Choroid plexus epithelial cell (primary cell): ENCODE results near the gene ZBTB17.
A peak's percentile ranks its signal among the peaks of the same experiment; 100 is the strongest.

ENCODE experiments used
- DNase-seq: peaks from one replicate; pipeline ENCODE4 v3.0.0-alpha.2; 2010; ENCODE audit warnings: low read depth
- H3K4me3 ChIP-seq: 2 replicates; pipeline ENCODE4 v1.5.1; 2011; ENCODE audit warnings: low read depth, mild to moderate bottlenecking, control low read depth, low read length, moderate library complexity
- TF ChIP-seq, protein P1 (sequence below): conservative IDR thresholded peaks from 2 replicates; pipeline ENCODE4 v1.5.1; 2011; ENCODE audit warnings: low read depth, mild to moderate bottlenecking, control low read depth, inconsistent platforms, low read length, moderate library complexity

The ZBTB17 gene

DNA sequence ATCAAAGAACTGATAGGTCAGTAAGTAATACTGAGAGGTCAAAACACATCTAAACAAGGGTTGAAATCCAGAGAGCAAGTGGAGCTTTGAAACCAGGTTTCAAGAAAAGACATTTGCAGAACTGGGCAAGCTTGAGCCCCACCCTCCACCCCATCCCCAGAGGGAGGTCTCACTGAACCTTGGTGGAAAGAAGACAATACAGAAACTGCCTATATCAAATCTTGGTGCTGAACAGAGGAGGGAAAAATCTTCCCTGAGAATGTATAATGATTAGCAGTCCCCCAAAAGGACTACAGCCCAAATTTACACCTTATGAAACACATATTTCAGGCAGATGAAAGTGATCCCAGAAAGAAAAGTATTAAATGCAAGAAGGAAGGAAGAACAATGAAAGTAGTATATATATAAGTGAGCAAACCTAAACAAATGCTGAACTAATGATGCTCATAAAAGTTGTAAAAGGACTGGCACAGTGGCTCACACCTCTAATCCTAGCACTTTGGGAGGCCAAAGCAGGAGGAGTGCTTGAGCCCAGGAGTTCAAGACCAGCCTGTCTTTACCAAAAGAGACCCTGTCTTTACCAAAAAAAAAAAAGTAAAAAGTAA, 12.4 kb downstream of the ZBTB17 start:
- DNase-seq: no peak
- TF ChIP-seq, protein P1, sequence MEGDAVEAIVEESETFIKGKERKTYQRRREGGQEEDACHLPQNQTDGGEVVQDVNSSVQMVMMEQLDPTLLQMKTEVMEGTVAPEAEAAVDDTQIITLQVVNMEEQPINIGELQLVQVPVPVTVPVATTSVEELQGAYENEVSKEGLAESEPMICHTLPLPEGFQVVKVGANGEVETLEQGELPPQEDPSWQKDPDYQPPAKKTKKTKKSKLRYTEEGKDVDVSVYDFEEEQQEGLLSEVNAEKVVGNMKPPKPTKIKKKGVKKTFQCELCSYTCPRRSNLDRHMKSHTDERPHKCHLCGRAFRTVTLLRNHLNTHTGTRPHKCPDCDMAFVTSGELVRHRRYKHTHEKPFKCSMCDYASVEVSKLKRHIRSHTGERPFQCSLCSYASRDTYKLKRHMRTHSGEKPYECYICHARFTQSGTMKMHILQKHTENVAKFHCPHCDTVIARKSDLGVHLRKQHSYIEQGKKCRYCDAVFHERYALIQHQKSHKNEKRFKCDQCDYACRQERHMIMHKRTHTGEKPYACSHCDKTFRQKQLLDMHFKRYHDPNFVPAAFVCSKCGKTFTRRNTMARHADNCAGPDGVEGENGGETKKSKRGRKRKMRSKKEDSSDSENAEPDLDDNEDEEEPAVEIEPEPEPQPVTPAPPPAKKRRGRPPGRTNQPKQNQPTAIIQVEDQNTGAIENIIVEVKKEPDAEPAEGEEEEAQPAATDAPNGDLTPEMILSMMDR: no peak
- H3K4me3 ChIP-seq: no peak overlapping the region

DNA sequence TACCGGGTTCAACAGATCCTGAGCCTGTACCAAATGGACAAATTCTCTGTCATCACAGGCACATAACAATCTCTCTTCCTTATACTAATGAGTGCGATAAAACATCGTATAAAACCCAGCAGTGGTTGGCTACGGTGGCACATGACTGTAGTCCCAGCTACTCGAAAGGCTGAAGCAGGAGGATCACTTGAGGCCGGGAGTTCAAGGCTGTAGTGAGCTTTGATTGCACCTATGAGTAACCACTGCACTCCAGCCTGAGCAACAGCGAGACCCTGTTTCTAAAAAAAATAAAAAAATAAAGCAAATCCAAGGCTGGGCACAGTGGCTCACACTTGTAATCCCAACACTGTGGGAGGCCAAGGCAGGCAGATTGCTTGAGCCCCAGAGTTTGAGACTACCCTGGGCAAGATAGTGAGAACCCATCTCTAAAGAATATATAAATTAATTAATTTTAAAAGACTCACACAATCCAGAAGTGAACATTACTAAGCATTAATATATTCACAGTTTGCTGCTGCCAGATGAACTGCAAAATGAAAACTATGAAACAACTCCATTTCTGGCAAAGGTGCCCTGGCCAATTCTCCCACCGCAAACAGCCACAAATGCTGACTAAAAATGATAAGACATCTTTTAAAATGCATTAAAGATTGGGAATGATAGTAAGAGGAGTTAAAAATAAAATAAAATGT, 13.1 kb downstream of the ZBTB17 start:
- H3K4me3 ChIP-seq: no peak overlapping the region
- TF ChIP-seq, protein P1: no peak
- DNase-seq: no peak

DNA sequence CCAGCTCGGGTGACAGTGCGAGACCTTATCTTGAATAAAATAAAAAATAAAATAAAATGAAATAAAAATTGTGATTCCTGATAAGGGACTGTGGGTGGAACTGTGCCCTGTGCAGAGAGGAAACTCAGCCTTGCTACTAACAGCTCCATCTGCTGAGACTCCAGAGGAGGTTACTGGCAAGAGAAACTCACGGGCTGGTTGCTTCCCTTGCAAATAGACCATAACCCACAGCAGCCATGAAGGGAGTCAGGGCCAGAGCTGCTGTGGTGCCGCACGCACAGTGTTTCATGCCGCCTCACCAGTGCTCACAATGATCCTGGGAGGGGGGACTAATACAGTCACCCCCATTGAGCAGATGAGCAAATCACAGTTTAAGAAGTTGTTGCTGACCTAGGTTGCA, 13.7 kb downstream of the ZBTB17 start:
- TF ChIP-seq, protein P1: peak; percentile 16
- DNase-seq: no peak
- no peak overlapping the region for H3K4me3 ChIP-seq

DNA sequence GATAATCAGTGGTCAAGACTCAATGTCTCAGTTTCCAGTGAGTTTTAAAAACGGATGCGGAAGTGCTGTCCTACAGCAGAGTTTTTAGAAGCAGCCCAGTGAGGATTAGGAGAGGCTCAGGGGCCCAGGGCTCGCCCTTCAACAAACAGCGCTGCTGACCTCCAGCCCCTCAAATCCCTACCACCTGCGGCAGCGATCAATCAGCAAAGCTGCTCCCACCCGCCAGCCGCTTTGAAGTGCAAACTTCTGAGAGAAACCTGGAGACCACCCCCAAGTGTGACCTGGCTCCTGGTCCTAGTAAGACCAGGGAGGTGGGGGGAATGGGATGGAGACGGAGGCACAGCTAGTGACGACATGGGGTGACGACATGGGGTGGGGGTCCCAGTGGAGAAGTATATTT, 14.4 kb downstream of the ZBTB17 start:
- DNase-seq: no peak
- H3K4me3 ChIP-seq: no peak overlapping the region
- TF ChIP-seq, protein P1: no peak

DNA sequence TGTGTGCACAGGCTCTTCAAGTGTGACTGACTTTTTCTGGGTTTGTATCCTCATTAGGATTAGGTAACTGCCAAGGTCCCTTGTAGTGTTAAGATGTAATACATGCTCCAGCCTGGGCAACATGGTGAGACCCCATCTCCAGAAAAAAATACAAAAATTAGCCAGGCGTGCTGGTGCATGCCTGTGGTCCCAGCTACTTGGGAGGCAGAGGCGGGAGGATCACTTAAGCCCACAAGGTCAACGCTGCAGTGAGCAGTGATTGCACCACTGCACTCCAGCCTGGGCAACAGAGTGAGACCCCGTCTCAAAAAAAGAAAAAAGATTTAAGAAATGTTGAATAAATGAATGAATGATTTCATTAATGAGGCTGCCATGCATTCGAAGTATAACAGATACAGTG, 15.1 kb downstream of the ZBTB17 start:
- TF ChIP-seq, protein P1: no peak
- no peak for DNase-seq
- H3K4me3 ChIP-seq: no peak overlapping the region

DNA sequence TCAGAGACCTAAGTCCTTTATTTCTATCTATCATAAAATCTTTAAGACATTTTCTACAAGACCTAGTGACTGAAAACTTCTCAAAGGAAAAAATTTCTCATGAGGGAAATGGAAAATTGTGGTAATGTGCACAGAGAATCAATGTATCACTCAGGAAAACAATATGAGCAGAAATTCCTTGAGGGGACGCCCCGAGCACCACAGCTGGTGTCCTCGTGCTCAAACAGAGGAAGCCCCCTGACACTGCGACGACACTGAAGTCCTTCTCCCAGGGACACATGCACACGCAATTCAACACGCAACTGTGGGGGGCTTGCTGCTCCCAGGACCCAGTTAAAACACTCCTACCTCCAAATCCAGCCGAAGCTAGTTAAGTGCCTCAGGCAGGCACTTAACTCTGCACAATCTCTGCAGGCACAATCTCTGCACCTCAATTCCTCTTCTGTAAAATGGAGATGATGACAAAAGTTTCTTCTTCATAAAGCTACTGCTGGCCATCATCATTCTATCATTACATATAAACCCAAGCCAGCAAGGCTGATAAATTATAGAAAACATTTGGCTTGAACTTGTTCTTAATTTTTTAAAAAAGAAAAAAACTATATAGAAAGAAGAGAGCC, 16.0 kb downstream of the ZBTB17 start:
- TF ChIP-seq, protein P1: no peak

More for the DNA sequence above, 16.0 kb downstream of the ZBTB17 start:
- H3K4me3 ChIP-seq: no peak overlapping the region
- DNase-seq: no peak
